Measurements from ENCODE around the gene HPS5.
"Not testable (repeated sequence)": the region's sequence is repeated elsewhere in the genome, so short reads cannot be mapped to it uniquely, and the experiment has no call there.

HPS5 gene

DNA sequence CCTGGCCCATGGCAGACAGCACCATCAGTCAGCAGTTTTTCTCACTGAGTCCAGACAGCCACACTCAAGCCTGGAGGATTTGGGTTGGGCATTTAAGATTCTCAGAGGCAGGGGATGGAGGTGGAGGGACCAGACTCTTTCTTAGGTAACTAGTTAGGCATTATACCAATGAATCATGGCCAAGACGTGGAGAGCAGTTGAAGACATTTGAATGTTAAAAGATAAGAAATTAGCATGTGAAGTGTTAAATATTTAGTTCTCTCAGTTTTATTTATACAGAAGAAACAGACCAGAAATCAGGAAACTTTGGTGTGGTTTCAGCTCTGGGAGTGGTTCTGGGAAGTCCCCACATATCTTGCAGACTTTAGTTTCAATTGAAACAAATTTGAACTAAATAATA, 10.4 kb upstream of the HPS5 start:
- no peak for DNase-seq (ENCODE audit: low read depth)
- TF ChIP-seq CTCF (conservative IDR thresholded peaks at IDR 0.05; ENCODE audit: low read length) = no peak
- H3K4me3 ChIP-seq (ENCODE audit: low read length) = no peak overlapping the region

- no peak for TF ChIP-seq CTCF (conservative IDR thresholded peaks at IDR 0.05; ENCODE audit: low read length)
- no peak overlapping the region for H3K4me3 ChIP-seq (ENCODE audit: low read length)
- DNase-seq (ENCODE audit: low read depth) = no peak
These were observed 9.0 kb upstream of the HPS5 start for GRCh38 chr11:18330921-18331320.

- DNase-seq (ENCODE audit: low read depth) = no peak
- no peak for TF ChIP-seq CTCF (conservative IDR thresholded peaks at IDR 0.05; ENCODE audit: low read length)
- H3K4me3 ChIP-seq (ENCODE audit: low read length) = no peak overlapping the region
These were observed 7.4 kb upstream of the HPS5 start for GRCh38 chr11:18329196-18329870.

DNA sequence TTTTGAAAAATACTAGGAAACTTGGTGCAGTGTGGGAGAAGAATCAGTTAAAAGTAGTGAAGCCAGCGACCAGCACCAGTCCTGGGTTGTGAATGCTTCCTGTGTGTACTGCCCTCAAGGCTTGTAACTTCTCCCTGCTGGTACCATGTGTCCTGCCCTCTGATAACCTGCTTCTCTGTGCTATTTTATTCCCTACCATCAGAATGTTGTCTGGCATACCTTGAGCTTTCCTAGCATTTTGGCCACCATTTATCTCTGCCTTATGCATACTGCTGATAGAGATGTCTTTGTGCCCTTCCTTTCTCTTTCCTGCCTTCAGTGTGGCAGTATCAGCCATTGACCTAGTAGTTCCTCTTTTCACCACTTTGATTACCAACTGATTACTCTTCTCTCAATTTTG, 2.4 kb upstream of the HPS5 start:
- DNase-seq (ENCODE audit: low read depth) = no peak
- no peak for TF ChIP-seq CTCF (conservative IDR thresholded peaks at IDR 0.05; ENCODE audit: low read length)
- H3K4me3 ChIP-seq (ENCODE audit: low read length) = peak overlapping the region; percentile 93

DNA sequence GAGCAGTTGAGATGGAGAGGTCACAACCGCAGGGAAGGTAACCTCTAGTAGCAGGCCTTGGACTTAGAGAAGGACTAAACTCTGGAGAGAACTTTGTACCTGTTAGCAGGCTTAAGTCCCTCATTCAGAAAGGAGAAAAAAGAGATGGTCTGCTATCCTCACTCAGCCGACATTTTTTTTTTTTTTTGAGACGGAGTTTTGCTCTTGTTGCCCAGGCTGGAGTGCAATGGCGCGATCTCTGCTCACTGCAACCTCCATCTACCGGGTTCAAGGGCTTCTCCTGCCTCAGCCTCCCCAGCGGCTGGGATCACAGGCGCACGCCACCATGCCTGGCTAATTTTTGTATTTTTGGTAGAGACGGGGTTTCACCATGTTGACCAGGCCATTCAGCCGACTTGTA, 1.9 kb upstream of the HPS5 start:
- peak overlapping the region; percentile 93 for H3K4me3 ChIP-seq (ENCODE audit: low read length)
- not testable (repeated sequence) for DNase-seq (ENCODE audit: low read depth)

DNA sequence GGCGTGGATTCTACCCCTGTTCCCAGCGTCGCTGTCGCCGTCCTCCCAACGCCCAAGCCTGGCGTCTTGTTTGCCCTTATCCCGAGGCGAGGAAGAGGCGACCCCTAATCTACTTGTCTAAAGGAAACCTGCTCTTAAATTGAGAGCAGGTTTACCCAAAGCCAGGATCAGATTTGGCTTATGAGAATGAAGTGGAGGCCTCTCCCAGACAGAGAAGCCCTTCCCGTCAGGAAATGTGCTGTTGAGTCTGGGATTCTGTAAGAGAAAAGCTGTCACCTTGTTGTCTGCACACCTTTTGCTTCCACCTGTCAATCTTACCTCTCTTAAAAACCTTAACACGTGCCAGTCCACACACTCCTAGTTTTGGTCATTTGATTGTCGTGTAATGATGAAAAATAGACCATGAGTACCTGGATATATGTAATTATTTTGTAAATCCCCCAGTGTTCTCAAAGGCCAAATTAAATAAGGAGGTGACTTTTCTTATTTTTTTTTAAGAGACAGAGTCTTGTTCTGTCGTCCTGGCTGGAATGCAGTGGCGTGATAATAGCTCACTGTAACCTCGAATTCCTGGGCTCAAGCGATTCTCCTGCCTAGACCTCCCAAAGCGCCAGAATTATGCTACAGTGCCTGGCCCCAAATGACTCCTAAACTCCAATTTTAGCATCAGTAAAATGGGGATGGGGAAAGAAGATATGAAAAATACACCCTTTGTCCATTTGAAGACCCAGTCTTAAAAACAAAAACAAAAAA, 1.1 kb upstream of the HPS5 start:
- DNase-seq (ENCODE audit: low read depth) = peak; percentile 13
- TF ChIP-seq CTCF (conservative IDR thresholded peaks at IDR 0.05; ENCODE audit: low read length) = no peak
- H3K4me3 ChIP-seq (ENCODE audit: low read length) = peak overlapping the region; percentile 93

GRCh38 chr11:18321578-18321968, 367 bp downstream of the HPS5 start:
- DNase-seq (ENCODE audit: low read depth) = no peak
- peak overlapping the region; percentile 93 for H3K4me3 ChIP-seq (ENCODE audit: low read length)
- no peak for TF ChIP-seq CTCF (conservative IDR thresholded peaks at IDR 0.05; ENCODE audit: low read length)

Data from AG10803 (cell line).